DND-41 (cell line): ENCODE data around the gene PLEKHA5.
A peak's percentile ranks its signal among the peaks of the same experiment; 100 is the strongest.

Experiments
- ATAC-seq: fragments of 200-7000 bp; cut with Tn5 transposase; 3 replicates; pipeline ENCODE4 v1.9.1; 2021; ENCODE audit warnings: low read depth; ENCODE audit not compliant: insufficient read depth
- DNase-seq: peaks from one replicate; pipeline ENCODE4 v3.0.0-alpha.2; 2020
- H2AFZ ChIP-seq: 2 replicates; pipeline ENCODE4 v1.6.0; 2012; ENCODE audit warnings: low read depth, low read length
- H3K27ac ChIP-seq: 2 replicates; pipeline ENCODE4 v1.5.1; 2012; ENCODE audit warnings: low read length, inconsistent platforms
- H3K27me3 ChIP-seq: fragments of 200-600 bp; sonication (generic); 2 replicates; pipeline ENCODE4 v1.6.0; 2012; ENCODE audit warnings: low read length, mild to moderate bottlenecking, inconsistent platforms; ENCODE audit not compliant: insufficient read depth, poor library complexity
- H3K36me3 ChIP-seq: 2 replicates; pipeline ENCODE4 v1.5.1; 2012; ENCODE audit warnings: low read length, inconsistent platforms; ENCODE audit not compliant: insufficient read depth
- H3K4me1 ChIP-seq: 2 replicates; pipeline ENCODE4 v1.5.1; 2012; ENCODE audit warnings: mild to moderate bottlenecking, low read length; ENCODE audit not compliant: insufficient read depth
- H3K4me2 ChIP-seq: 2 replicates; pipeline ENCODE4 v1.6.0; 2012; ENCODE audit warnings: mild to moderate bottlenecking, moderate library complexity, low read length, inconsistent platforms; ENCODE audit not compliant: insufficient read depth
- H3K4me3 ChIP-seq, 2 experiments: fragments of 200-600 bp in 1 of 2; shearing (Covaris generic) in 1 of 2; 2 replicates each; pipeline ENCODE4 v1.5.1; 2012 to 2016; ENCODE audit warnings: inconsistent platforms in 2 of 2, low read length in 2 of 2, mild to moderate bottlenecking in 2 of 2, low read depth in 1 of 2, moderate library complexity in 1 of 2
- H3K79me2 ChIP-seq: 2 replicates; pipeline ENCODE4 v1.6.0; 2012; ENCODE audit warnings: low read length, inconsistent platforms; ENCODE audit not compliant: insufficient read depth
- H3K9ac ChIP-seq: 2 replicates; pipeline ENCODE4 v1.6.0; 2012; ENCODE audit warnings: low read depth, mild to moderate bottlenecking, inconsistent platforms, low read length, moderate library complexity
- H3K9me3 ChIP-seq: 2 replicates; pipeline ENCODE4 v1.5.1; 2012; ENCODE audit warnings: low read length, moderate library complexity, mild to moderate bottlenecking, inconsistent platforms; ENCODE audit not compliant: insufficient read depth, severe bottlenecking
- H4K20me1 ChIP-seq: 2 replicates; pipeline ENCODE4 v1.6.0; 2012; ENCODE audit warnings: low read length; ENCODE audit not compliant: insufficient read depth
- EZH2 ChIP-seq: IDR thresholded peaks from 3 replicates; pipeline ENCODE4 v1.6.1; 2012; ENCODE audit warnings: borderline replicate concordance, low read depth, mild to moderate bottlenecking, moderate library complexity, low read length, inconsistent platforms; ENCODE audit not compliant: severe bottlenecking
- TF ChIP-seq, protein P1 (sequence below): IDR thresholded peaks from 2 replicates; pipeline ENCODE4 v1.5.1; 2012; ENCODE audit warnings: borderline replicate concordance, low read length, moderate library complexity, mild to moderate bottlenecking; ENCODE audit not compliant: poor library complexity, severe bottlenecking; ENCODE audit errors: extremely low read depth

Gene PLEKHA5

GRCh38 chr12:19082365-19082911 lies 47.1 kb upstream of the PLEKHA5 start:
- Histone ChIP-seq H3K9ac (no peak overlapping the region), H3K27me3 (peaks cover 6% of the 10 kb centered on the region), H3K79me2 (no peaks in the 10 kb centered on the region), H2AFZ (no peak overlapping the region), H3K9me3 (no peaks in the 10 kb centered on the region), H3K4me1 (no peaks in the 10 kb centered on the region), H3K27ac (no peak overlapping the region), H3K4me2 (peak overlapping the region; percentile 12; the same call in 1 of the 2 replicates), H4K20me1 (no peaks in the 10 kb centered on the region), H3K4me3 (no peak overlapping the region), H3K36me3 (no peaks in the 10 kb centered on the region)
- ATAC-seq (peak; percentile 22; the same call in 1 of the 3 replicates), DNase-seq (no peak)
- no peak for TF ChIP-seq EZH2
- TF ChIP-seq, protein P1, sequence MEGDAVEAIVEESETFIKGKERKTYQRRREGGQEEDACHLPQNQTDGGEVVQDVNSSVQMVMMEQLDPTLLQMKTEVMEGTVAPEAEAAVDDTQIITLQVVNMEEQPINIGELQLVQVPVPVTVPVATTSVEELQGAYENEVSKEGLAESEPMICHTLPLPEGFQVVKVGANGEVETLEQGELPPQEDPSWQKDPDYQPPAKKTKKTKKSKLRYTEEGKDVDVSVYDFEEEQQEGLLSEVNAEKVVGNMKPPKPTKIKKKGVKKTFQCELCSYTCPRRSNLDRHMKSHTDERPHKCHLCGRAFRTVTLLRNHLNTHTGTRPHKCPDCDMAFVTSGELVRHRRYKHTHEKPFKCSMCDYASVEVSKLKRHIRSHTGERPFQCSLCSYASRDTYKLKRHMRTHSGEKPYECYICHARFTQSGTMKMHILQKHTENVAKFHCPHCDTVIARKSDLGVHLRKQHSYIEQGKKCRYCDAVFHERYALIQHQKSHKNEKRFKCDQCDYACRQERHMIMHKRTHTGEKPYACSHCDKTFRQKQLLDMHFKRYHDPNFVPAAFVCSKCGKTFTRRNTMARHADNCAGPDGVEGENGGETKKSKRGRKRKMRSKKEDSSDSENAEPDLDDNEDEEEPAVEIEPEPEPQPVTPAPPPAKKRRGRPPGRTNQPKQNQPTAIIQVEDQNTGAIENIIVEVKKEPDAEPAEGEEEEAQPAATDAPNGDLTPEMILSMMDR: no peak

DNA sequence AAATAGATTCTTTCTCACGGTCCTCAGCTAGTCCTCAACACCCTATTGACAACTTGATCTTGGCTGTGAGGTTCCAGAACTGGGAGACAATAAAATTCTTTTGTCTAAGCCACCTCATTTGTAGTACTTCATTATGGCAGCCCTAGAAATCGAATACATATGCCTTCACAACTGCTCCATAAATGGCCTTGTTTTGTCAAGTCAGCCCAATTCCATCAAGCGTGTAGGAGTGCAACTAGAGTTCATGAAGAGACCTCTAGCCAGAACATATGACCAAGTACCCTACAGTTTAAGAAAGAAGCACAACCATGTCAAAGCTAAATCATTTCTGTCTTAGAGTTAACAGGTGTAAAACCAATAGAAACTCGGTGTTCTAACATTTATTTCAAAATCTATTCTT lies 45.0 kb upstream of the PLEKHA5 start:
- H3K27me3 ChIP-seq: peaks cover 6% of the 10 kb centered on the region
- no peak overlapping the region for H3K4me2 ChIP-seq
- H3K27ac ChIP-seq: no peak overlapping the region
- no peak for DNase-seq
- no peak overlapping the region for H2AFZ ChIP-seq
- H3K36me3 ChIP-seq: no peaks in the 10 kb centered on the region
- H3K4me3 ChIP-seq: no peak overlapping the region
- no peaks in the 10 kb centered on the region for H3K4me1 ChIP-seq
- no peak for ATAC-seq
- H3K9me3 ChIP-seq: no peaks in the 10 kb centered on the region
- TF ChIP-seq, protein P1: no peak
- no peak for TF ChIP-seq EZH2
- H4K20me1 ChIP-seq: no peaks in the 10 kb centered on the region
- H3K79me2 ChIP-seq: no peaks in the 10 kb centered on the region
- no peak overlapping the region for H3K9ac ChIP-seq

DNA sequence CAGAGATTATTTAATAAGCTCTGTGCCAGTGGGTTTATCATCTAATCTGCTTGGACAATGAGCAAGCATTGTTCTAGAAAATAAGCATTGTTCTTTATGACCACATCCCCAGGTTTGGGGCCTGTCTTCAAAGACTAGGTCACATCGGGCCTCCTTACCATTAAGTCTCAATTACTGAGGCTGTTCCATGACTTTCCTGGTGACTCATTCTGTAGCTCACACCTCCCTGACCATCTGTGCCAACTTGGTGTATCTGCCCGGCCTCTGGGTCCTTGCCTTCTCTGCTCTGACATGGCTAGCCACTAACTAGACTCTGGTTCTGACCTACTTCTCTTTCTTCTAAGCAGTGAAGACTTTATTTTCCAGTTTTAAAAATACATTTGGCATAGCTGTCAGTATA lies 44.4 kb upstream of the PLEKHA5 start:
- no peaks in the 10 kb centered on the region for H3K9me3 ChIP-seq
- no peak overlapping the region for H3K4me3 ChIP-seq
- ATAC-seq: no peak
- H3K27ac ChIP-seq: no peak overlapping the region
- H3K79me2 ChIP-seq: no peaks in the 10 kb centered on the region
- H3K36me3 ChIP-seq: no peaks in the 10 kb centered on the region
- DNase-seq: no peak
- no peak for TF ChIP-seq EZH2
- TF ChIP-seq, protein P1: no peak
- no peaks in the 10 kb centered on the region for H3K4me1 ChIP-seq
- no peak overlapping the region for H3K4me2 ChIP-seq
- H3K27me3 ChIP-seq: peaks cover 6% of the 10 kb centered on the region
- no peaks in the 10 kb centered on the region for H4K20me1 ChIP-seq
- no peak overlapping the region for H3K9ac ChIP-seq
- H2AFZ ChIP-seq: no peak overlapping the region
